ENCODE results near the gene S1PR2.
"Not testable (repeated sequence)": the region's sequence is repeated elsewhere in the genome, so short reads cannot be mapped to it uniquely, and the experiment has no call there.

The S1PR2 gene

DNA sequence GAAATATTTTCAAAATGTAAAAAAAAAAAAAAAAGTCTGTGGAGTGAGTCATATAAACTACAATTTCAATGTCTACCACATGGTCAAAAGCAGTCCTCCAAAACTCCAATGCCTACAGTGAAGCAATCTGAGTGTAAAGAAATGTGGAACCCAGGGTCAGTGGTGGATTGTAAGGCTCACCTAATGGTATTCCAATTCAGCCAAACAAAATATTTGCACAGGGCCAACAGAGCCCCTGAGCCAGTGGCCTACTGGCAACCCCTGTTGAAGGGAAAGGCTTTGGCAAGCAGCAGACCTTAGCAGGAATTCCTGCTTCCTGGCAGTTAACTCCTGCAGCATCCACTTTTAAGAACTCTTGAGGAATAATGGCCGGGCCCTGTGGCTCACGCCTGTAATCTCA, 39.8 kb downstream of the S1PR2 start:
- Histone ChIP-seq H3K27ac (ENCODE audit: low read depth, low read length) (no peak overlapping the region), H3K4me3 (ENCODE audit: low read depth, low read length) (no peak overlapping the region), H3K4me1 (ENCODE audit: control insufficient read depth, insufficient read depth, low read length, unreplicated experiment) (peaks cover 20% of the 10 kb centered on the region)

DNA sequence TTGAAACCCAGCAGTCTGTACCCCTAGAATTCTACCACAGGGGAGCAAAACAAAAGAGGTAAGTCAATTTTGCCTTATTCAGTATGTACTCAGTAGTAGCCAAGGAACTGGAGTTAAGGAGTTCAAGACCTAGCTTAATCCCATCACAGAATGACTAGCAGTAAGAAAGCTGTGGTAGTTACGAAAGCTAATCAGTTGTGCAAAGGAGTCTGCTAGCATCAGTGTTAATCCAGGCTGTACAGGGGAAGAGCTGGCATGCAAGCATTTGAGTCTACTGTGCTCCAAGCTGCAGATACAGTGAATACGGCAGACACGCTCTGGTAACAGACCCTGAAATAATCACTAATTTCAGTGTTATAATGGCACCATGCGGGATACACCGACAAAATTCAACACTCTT, 41.1 kb downstream of the S1PR2 start:
- H3K79me2 ChIP-seq (ENCODE audit: control insufficient read depth, insufficient read depth, low read length, unreplicated experiment): peaks cover 83% of the 10 kb centered on the region
- H3K4me1 ChIP-seq (ENCODE audit: control insufficient read depth, insufficient read depth, low read length, unreplicated experiment): peaks cover 20% of the 10 kb centered on the region
- no peak overlapping the region for H3K4me3 ChIP-seq (ENCODE audit: low read depth, low read length)
- no peaks in the 10 kb centered on the region for H3K27me3 ChIP-seq (ENCODE audit: insufficient read depth, low read length)
- no peak overlapping the region for H3K27ac ChIP-seq (ENCODE audit: low read depth, low read length)
- H2AFZ ChIP-seq (ENCODE audit: low read length, unreplicated experiment): no peak overlapping the region
- no peaks in the 10 kb centered on the region for H3K36me3 ChIP-seq (ENCODE audit: insufficient read depth, low read length)

More for the DNA sequence above, 39.8 kb downstream of the S1PR2 start:
- no peak overlapping the region for H2AFZ ChIP-seq (ENCODE audit: low read length, unreplicated experiment)
- H3K79me2 ChIP-seq (ENCODE audit: control insufficient read depth, insufficient read depth, low read length, unreplicated experiment): peaks cover 72% of the 10 kb centered on the region
- no peaks in the 10 kb centered on the region for H3K27me3 ChIP-seq (ENCODE audit: insufficient read depth, low read length)
- no peaks in the 10 kb centered on the region for H3K36me3 ChIP-seq (ENCODE audit: insufficient read depth, low read length)

DNA sequence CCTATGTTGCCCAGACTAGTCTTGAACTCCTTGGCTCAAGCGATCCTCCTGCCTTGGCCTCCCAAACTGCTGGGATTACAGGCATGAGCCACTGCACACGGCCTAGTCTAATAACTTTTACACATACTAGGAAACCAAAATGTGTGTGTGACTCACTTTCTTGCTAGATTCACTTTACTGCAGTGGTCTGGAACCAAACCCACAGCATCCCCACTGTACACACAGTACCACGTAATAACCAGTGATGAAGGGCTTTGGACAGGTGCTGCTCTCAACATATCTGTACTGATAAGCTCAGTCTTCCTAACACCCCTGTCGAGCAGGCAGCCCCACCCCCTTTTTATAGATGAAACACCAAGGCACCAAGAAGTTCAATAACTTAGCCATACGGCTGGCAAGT, 41.5 kb downstream of the S1PR2 start:
- Histone ChIP-seq H3K4me3 (ENCODE audit: low read depth, low read length) (no peak overlapping the region), H3K27me3 (ENCODE audit: insufficient read depth, low read length) (no peaks in the 10 kb centered on the region), H3K79me2 (ENCODE audit: control insufficient read depth, insufficient read depth, low read length, unreplicated experiment) (peaks cover 86% of the 10 kb centered on the region), H3K4me1 (ENCODE audit: control insufficient read depth, insufficient read depth, low read length, unreplicated experiment) (peaks cover 20% of the 10 kb centered on the region), H2AFZ (ENCODE audit: low read length, unreplicated experiment) (no peak overlapping the region), H3K27ac (ENCODE audit: low read depth, low read length) (no peak overlapping the region), H3K36me3 (ENCODE audit: insufficient read depth, low read length) (no peaks in the 10 kb centered on the region)

DNA sequence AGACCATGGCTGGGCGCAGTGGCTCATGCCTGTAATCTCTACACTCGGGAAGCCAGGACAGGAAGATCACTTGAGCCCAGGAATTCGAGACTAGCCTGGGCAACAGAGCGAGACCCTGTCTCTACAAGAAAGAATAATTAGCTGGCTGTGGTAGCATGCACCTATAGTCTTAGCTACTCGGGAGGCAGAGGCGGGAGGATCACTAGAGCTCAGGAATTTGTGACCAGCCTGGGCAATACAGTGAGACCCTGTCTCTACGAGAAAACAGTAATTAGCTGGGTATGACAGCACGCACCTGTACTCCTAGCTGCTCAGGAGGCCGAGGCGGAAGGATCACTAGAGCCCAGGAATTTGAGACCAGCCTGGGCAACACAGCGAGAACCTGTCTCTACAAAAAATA, 43.8 kb downstream of the S1PR2 start:
- H2AFZ ChIP-seq (ENCODE audit: low read length, unreplicated experiment): no peak overlapping the region
- H3K79me2 ChIP-seq (ENCODE audit: control insufficient read depth, insufficient read depth, low read length, unreplicated experiment): peaks cover 72% of the 10 kb centered on the region
- H3K27me3 ChIP-seq (ENCODE audit: insufficient read depth, low read length): no peaks in the 10 kb centered on the region
- H3K4me3 ChIP-seq (ENCODE audit: low read depth, low read length): no peak overlapping the region
- H3K4me1 ChIP-seq (ENCODE audit: control insufficient read depth, insufficient read depth, low read length, unreplicated experiment): peaks cover 11% of the 10 kb centered on the region
- no peak overlapping the region for H3K27ac ChIP-seq (ENCODE audit: low read depth, low read length)
- no peaks in the 10 kb centered on the region for H3K36me3 ChIP-seq (ENCODE audit: insufficient read depth, low read length)

DNA sequence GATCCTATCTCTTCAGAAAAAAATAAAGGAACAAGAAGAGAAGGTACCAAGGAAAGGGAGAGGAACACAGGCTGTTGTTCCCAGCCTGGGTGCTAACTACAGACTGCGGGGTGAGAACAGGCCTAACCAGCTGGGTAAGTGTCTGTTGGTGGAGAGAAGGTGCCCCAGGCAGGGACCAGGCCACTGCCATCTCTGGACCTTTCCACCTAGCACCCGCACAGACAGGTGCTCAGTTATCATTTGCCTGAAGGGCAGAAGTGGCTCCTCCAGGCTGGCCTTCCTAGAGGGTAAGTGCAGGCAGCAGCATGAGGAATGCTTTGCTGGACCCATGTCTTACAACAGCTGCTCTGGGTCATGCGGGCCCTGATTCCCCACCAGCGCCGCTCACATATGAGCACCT, 46.5 kb downstream of the S1PR2 start:
- H3K36me3 ChIP-seq (ENCODE audit: insufficient read depth, low read length): no peaks in the 10 kb centered on the region; the same call in 1 of the 2 replicates
- no peak overlapping the region for H3K4me3 ChIP-seq (ENCODE audit: low read depth, low read length)
- no peak overlapping the region for H2AFZ ChIP-seq (ENCODE audit: low read length, unreplicated experiment)
- H3K27ac ChIP-seq (ENCODE audit: low read depth, low read length): no peak overlapping the region
- peaks cover 63% of the 10 kb centered on the region for H3K79me2 ChIP-seq (ENCODE audit: control insufficient read depth, insufficient read depth, low read length, unreplicated experiment)
- no peaks in the 10 kb centered on the region for H3K27me3 ChIP-seq (ENCODE audit: insufficient read depth, low read length)
- peaks cover 1% of the 10 kb centered on the region for H3K4me1 ChIP-seq (ENCODE audit: control insufficient read depth, insufficient read depth, low read length, unreplicated experiment)

DNA sequence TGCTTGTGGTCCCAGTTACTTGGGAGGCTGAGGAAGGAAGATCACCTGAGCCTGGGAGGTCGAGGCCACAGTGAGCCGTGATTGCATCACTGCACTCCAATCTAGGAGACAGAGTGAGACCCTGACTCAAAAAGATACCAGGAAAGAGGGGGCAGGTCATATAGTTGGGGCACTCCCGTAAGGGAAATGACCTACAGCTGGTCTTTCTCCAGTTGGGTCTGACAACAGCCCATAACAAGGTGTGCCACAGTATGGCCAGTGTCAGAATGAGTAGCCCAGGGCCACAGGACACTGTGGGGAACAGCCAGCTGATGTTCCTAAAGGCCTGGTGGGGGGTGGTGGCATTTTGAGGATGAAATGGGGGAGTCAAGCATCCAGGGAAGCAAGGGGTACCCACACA, 47.2 kb downstream of the S1PR2 start:
- H3K79me2 ChIP-seq (ENCODE audit: control insufficient read depth, insufficient read depth, low read length, unreplicated experiment): peaks cover 56% of the 10 kb centered on the region
- no peaks in the 10 kb centered on the region for H3K27me3 ChIP-seq (ENCODE audit: insufficient read depth, low read length)
- no peak overlapping the region for H2AFZ ChIP-seq (ENCODE audit: low read length, unreplicated experiment)
- no peaks in the 10 kb centered on the region; the same call in 1 of the 2 replicates for H3K36me3 ChIP-seq (ENCODE audit: insufficient read depth, low read length)
- no peak overlapping the region for H3K27ac ChIP-seq (ENCODE audit: low read depth, low read length)
- H3K4me1 ChIP-seq (ENCODE audit: control insufficient read depth, insufficient read depth, low read length, unreplicated experiment): no peaks in the 10 kb centered on the region
- H3K4me3 ChIP-seq (ENCODE audit: low read depth, low read length): no peak overlapping the region

DNA sequence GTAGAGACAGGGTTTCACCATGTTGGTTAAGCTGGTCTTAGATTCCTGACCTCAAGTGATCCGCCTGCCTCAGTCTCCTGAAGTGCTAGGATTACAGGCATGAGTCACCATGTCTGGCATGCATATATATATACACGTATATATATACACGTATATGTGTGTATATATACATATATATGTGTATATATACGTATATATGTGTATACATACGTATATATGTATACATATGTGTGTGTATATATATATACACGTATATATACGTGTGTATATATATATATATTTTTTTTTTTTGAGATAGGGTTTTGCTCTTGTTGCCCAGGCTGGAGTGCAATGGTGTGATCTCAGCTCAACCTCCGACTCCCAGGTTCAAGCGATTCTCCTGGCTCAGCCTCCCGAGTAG, 48.3 kb downstream of the S1PR2 start:
- H3K36me3 ChIP-seq (ENCODE audit: insufficient read depth, low read length): no peaks in the 10 kb centered on the region; the same call in 1 of the 2 replicates

DNA sequence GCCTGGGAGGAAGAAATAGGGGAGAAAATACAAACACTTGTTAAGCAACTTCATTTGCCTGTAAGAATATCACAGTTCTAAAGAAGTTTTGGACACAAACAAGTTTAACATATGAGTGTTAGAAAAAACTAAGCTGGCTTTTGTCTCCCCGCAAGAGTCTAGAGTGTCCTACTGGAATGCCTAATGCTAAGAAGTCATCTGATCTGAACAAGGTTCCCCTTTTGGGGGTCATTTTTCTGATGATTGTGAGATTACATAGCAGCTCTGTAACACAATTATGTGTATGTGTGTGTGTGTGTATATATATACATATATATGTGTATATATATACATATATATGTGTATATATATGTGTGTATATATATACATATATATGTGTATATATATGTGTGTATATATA, 49.1 kb downstream of the S1PR2 start:
- no peak overlapping the region for H3K4me3 ChIP-seq (ENCODE audit: low read depth, low read length)
- H3K36me3 ChIP-seq (ENCODE audit: insufficient read depth, low read length): peaks cover under 1% of the 10 kb centered on the region; the same call in 1 of the 2 replicates
- no peak overlapping the region for H3K27ac ChIP-seq (ENCODE audit: low read depth, low read length)
- no peaks in the 10 kb centered on the region for H3K4me1 ChIP-seq (ENCODE audit: control insufficient read depth, insufficient read depth, low read length, unreplicated experiment)
- no peaks in the 10 kb centered on the region for H3K27me3 ChIP-seq (ENCODE audit: insufficient read depth, low read length)
- H3K79me2 ChIP-seq (ENCODE audit: control insufficient read depth, insufficient read depth, low read length, unreplicated experiment): peaks cover 40% of the 10 kb centered on the region
- no peak overlapping the region for H2AFZ ChIP-seq (ENCODE audit: low read length, unreplicated experiment)

More for the DNA sequence above, 48.3 kb downstream of the S1PR2 start:
- Histone ChIP-seq H3K27ac (ENCODE audit: low read depth, low read length) (no peak overlapping the region), H3K27me3 (ENCODE audit: insufficient read depth, low read length) (no peaks in the 10 kb centered on the region), H3K4me3 (ENCODE audit: low read depth, low read length) (no peak overlapping the region), H2AFZ (ENCODE audit: low read length, unreplicated experiment) (no peak overlapping the region), H3K4me1 (ENCODE audit: control insufficient read depth, insufficient read depth, low read length, unreplicated experiment) (no peaks in the 10 kb centered on the region), H3K79me2 (ENCODE audit: control insufficient read depth, insufficient read depth, low read length, unreplicated experiment) (peaks cover 48% of the 10 kb centered on the region)

DNA sequence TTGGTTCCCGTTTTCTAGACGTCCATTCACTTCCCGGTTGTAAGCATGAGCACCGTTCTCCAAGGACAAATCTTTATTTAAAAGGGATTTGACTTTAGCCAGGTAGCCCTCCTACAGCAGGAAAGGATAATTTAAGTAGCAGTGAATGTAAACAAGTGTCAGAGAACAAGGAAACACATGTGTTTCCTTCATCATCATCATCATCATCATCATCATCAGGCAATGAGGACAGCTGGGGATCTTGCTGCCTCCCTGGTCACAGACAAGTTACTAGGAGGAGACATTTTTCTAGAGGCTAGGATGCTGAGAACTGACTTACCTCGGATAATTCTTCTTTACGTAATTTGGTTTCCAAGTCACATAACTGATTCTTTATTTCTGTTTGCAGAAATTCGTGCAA, 50.7 kb downstream of the S1PR2 start:
- no peak overlapping the region for H3K27ac ChIP-seq (ENCODE audit: low read depth, low read length)
- H2AFZ ChIP-seq (ENCODE audit: low read length, unreplicated experiment): no peak overlapping the region
- no peak overlapping the region for H3K4me3 ChIP-seq (ENCODE audit: low read depth, low read length)
- H3K27me3 ChIP-seq (ENCODE audit: insufficient read depth, low read length): no peaks in the 10 kb centered on the region
- peaks cover 3% of the 10 kb centered on the region; the same call in 1 of the 2 replicates for H3K36me3 ChIP-seq (ENCODE audit: insufficient read depth, low read length)
- H3K4me1 ChIP-seq (ENCODE audit: control insufficient read depth, insufficient read depth, low read length, unreplicated experiment): no peaks in the 10 kb centered on the region
- H3K79me2 ChIP-seq (ENCODE audit: control insufficient read depth, insufficient read depth, low read length, unreplicated experiment): peaks cover 25% of the 10 kb centered on the region

DNA sequence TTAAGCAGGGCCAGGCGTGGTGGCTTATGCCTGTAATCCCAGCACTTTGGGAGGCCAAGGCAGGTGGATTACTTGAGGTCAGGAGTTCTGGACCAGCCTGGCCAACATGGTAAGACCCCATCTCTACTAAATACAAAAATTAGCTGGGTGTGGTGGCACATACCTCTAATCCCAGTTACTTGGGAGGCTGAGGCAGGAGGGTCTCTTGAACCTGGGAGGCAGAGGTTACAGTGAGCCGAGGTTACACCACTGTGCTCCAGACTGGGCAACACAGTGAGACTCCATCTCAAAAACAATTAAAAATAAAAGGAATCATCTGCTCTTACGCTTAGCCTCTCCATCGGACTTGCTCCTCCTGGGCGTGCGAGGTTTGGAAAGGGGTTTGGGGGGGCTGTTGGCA, 51.1 kb downstream of the S1PR2 start:
- H3K4me1 ChIP-seq (ENCODE audit: control insufficient read depth, insufficient read depth, low read length, unreplicated experiment); H3K27ac ChIP-seq (ENCODE audit: low read depth, low read length); H2AFZ ChIP-seq (ENCODE audit: low read length, unreplicated experiment); H3K4me3 ChIP-seq (ENCODE audit: low read depth, low read length); H3K36me3 ChIP-seq (ENCODE audit: insufficient read depth, low read length); H3K27me3 ChIP-seq (ENCODE audit: insufficient read depth, low read length): not testable (repeated sequence)
- H3K79me2 ChIP-seq (ENCODE audit: control insufficient read depth, insufficient read depth, low read length, unreplicated experiment): peaks cover 23% of the 10 kb centered on the region

DNA sequence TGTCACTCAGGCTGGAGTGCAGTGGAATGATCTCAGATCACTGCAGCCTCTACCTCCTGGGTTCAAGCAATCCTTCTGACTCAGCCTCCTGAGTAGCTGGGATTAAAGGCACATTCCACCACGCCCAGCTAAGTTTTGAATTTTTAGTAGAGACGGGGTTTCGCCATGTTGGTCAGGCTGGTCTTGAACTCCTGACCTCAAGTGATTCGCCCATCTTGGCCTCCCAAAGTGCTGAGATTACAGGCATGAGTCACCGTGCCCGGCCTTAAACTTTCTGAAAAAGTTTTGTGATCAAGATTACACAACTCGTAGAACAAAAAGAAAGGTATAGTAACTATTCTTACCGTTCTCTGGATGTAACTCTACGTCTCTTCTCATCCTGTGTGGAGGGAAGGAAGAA, 57.6 kb downstream of the S1PR2 start:
- H2AFZ ChIP-seq (ENCODE audit: low read length, unreplicated experiment): no peak overlapping the region
- H3K79me2 ChIP-seq (ENCODE audit: control insufficient read depth, insufficient read depth, low read length, unreplicated experiment): peaks cover 7% of the 10 kb centered on the region
- H3K36me3 ChIP-seq (ENCODE audit: insufficient read depth, low read length): peaks cover 15% of the 10 kb centered on the region
- H3K27ac ChIP-seq (ENCODE audit: low read depth, low read length): peak overlapping the region; percentile 74
- H3K4me3 ChIP-seq (ENCODE audit: low read depth, low read length): no peak overlapping the region
- H3K4me1 ChIP-seq (ENCODE audit: control insufficient read depth, insufficient read depth, low read length, unreplicated experiment): peaks cover 9% of the 10 kb centered on the region
- no peaks in the 10 kb centered on the region for H3K27me3 ChIP-seq (ENCODE audit: insufficient read depth, low read length)
